GM23338 (cell line): ENCODE measurements around the gene MTCL1.

Source experiments
- CREB1 ChIP-seq: fragments of 250-450 bp; sonication (Bioruptor Pico); IDR thresholded peaks from 2 replicates; pipeline ENCODE4 v1.5.0; 2020; ENCODE audit warnings: low read depth, mild to moderate bottlenecking, moderate library complexity
- EZH2 ChIP-seq: fragments of 200-600 bp; sonication (generic); IDR thresholded peaks from one replicate; pipeline ENCODE4 v1.8.0; 2017; ENCODE audit warnings: antibody characterized with exemption, mild to moderate bottlenecking, low read depth; ENCODE audit not compliant: unreplicated experiment
- EZH2phosphoT487 ChIP-seq: fragments of 200-600 bp; sonication (generic); IDR thresholded peaks from one replicate; pipeline ENCODE4 v1.8.1; 2018; ENCODE audit warnings: antibody characterized with exemption; ENCODE audit not compliant: unreplicated experiment
- POLR2AphosphoS5 ChIP-seq: IDR thresholded peaks from 2 replicates; pipeline ENCODE4 v1.6.1; 2016; ENCODE audit warnings: antibody characterized with exemption, low read depth
- STAT1 ChIP-seq: IDR thresholded peaks from one replicate; pipeline ENCODE4 v1.6.1; 2016; ENCODE audit warnings: antibody characterized with exemption; ENCODE audit not compliant: unreplicated experiment
- ZNF114 ChIP-seq: fragments of 250-450 bp; sonication (Bioruptor Pico); IDR thresholded peaks from 2 replicates; pipeline ENCODE4 v1.5.0; 2020; ENCODE audit warnings: mild to moderate bottlenecking, moderate library complexity
- TF ChIP-seq, protein P1 (sequence below), 2 experiments: fragments of 200-600 bp in 1 of 2; sonication (generic) in 1 of 2; conservative IDR thresholded peaks; 2 replicates each; pipeline versions ENCODE4 v1.5.1 to v1.6.1; 2016 to 2017; ENCODE audit warnings: antibody characterized with exemption in 2 of 2, low read depth in 2 of 2, mild to moderate bottlenecking in 2 of 2, moderate library complexity in 1 of 2
- TF ChIP-seq, protein P2 (sequence below): IDR thresholded peaks from one replicate; pipeline ENCODE4 v1.6.1; 2018; ENCODE audit warnings: antibody characterized with exemption; ENCODE audit not compliant: unreplicated experiment

- TF ChIP-seq, protein P1, sequence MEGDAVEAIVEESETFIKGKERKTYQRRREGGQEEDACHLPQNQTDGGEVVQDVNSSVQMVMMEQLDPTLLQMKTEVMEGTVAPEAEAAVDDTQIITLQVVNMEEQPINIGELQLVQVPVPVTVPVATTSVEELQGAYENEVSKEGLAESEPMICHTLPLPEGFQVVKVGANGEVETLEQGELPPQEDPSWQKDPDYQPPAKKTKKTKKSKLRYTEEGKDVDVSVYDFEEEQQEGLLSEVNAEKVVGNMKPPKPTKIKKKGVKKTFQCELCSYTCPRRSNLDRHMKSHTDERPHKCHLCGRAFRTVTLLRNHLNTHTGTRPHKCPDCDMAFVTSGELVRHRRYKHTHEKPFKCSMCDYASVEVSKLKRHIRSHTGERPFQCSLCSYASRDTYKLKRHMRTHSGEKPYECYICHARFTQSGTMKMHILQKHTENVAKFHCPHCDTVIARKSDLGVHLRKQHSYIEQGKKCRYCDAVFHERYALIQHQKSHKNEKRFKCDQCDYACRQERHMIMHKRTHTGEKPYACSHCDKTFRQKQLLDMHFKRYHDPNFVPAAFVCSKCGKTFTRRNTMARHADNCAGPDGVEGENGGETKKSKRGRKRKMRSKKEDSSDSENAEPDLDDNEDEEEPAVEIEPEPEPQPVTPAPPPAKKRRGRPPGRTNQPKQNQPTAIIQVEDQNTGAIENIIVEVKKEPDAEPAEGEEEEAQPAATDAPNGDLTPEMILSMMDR (conservative IDR thresholded peaks at IDR 0.05; ENCODE audit: low read depth in 2 of 2): no peak
- TF ChIP-seq POLR2AphosphoS5 (no peak), EZH2 (no peak), ZNF114 (CRISPR knock-in tag) (no peak), STAT1 (no peak), CREB1 (no peak), EZH2phosphoT487 (no peak)
- TF ChIP-seq, protein P2, sequence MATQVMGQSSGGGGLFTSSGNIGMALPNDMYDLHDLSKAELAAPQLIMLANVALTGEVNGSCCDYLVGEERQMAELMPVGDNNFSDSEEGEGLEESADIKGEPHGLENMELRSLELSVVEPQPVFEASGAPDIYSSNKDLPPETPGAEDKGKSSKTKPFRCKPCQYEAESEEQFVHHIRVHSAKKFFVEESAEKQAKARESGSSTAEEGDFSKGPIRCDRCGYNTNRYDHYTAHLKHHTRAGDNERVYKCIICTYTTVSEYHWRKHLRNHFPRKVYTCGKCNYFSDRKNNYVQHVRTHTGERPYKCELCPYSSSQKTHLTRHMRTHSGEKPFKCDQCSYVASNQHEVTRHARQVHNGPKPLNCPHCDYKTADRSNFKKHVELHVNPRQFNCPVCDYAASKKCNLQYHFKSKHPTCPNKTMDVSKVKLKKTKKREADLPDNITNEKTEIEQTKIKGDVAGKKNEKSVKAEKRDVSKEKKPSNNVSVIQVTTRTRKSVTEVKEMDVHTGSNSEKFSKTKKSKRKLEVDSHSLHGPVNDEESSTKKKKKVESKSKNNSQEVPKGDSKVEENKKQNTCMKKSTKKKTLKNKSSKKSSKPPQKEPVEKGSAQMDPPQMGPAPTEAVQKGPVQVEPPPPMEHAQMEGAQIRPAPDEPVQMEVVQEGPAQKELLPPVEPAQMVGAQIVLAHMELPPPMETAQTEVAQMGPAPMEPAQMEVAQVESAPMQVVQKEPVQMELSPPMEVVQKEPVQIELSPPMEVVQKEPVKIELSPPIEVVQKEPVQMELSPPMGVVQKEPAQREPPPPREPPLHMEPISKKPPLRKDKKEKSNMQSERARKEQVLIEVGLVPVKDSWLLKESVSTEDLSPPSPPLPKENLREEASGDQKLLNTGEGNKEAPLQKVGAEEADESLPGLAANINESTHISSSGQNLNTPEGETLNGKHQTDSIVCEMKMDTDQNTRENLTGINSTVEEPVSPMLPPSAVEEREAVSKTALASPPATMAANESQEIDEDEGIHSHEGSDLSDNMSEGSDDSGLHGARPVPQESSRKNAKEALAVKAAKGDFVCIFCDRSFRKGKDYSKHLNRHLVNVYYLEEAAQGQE: no peak
Measured at GRCh38 chr18:8870528-8870927, 165.2 kb downstream of the MTCL1 start.
